Measurements from ENCODE around the gene KLHL3.

- TF ChIP-seq GTF2I (CRISPR knock-in tag; conservative IDR thresholded peaks at IDR 0.05) (no peak), ZNF263 (CRISPR knock-in tag; IDR thresholded peaks at IDR 0.05; ENCODE audit: low read depth) (no peak), CTCF (IDR thresholded peaks at IDR 0.05) (no peak), SP1 (CRISPR knock-in tag; conservative IDR thresholded peaks at IDR 0.05) (no peak), TEAD4 (CRISPR knock-in tag; IDR thresholded peaks at IDR 0.05) (no peak), NR3C1 (CRISPR knock-in tag; conservative IDR thresholded peaks at IDR 0.05; ENCODE audit: low read depth) (no peak), FOXP1 (CRISPR knock-in tag; IDR thresholded peaks at IDR 0.05; ENCODE audit: borderline replicate concordance) (no peak), TP53 (CRISPR knock-in tag; IDR thresholded peaks at IDR 0.05) (no peak), TCF7 (CRISPR knock-in tag; IDR thresholded peaks at IDR 0.05; ENCODE audit: low read depth) (no peak), JUN (CRISPR knock-in tag; IDR thresholded peaks at IDR 0.05) (no peak), ELF4 (CRISPR knock-in tag; IDR thresholded peaks at IDR 0.05; ENCODE audit: low read depth) (no peak), NR2C2 (CRISPR knock-in tag; IDR thresholded peaks at IDR 0.05) (no peak), ZNF138 (CRISPR knock-in tag; conservative IDR thresholded peaks at IDR 0.05) (no peak)
Observed at GRCh38 chr5:137599457-137599856, 136.4 kb downstream of the KLHL3 start.
